Cardiac fibroblast (primary cell): ENCODE results near the gene DSCAML1.

Experiments used
- DNase-seq, 2 donors: peaks; one replicate each; pipeline versions ENCODE4 v3.0.0 to v3.0.0-alpha.2; 2010; ENCODE audit warnings: low read depth in 2 of 2
- H3K4me3 ChIP-seq, 2 donors: replicated peaks in 1 of 2; 1 replicate in 1 of 2; 2 replicates in 1 of 2; pipeline ENCODE4 v1.5.1; 2011; ENCODE audit warnings: low read depth in 2 of 2, low read length in 2 of 2, mild to moderate bottlenecking in 2 of 2, moderate library complexity in 1 of 2
- TF ChIP-seq, protein P1 (sequence below): IDR thresholded peaks from one replicate; pipeline ENCODE4 v1.5.1; 2011; ENCODE audit warnings: low read depth, mild to moderate bottlenecking, low read length, inconsistent platforms

DSCAML1 gene

DNA sequence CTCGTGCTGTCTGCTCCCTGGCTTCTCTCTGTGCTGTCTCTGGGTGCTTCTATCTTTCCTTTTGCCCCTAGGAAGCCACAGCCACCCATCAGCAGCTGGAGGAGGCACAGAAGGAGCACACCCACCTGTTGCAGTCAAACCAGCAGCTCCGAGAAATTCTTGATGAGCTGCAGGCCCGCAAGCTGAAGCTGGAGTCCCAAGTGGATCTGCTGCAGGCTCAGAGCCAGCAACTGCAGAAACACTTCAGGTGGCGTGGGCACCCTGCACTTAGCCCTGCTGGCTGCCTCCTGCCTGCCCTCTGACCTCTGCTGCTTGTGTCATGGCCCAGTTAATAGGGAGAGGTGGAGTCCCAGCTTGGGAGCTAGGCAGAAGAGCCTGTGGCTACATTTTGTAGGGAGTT is 401.5 kb downstream of the DSCAML1 start:
- H3K4me3 ChIP-seq = no peak overlapping the region
- TF ChIP-seq, protein P1, sequence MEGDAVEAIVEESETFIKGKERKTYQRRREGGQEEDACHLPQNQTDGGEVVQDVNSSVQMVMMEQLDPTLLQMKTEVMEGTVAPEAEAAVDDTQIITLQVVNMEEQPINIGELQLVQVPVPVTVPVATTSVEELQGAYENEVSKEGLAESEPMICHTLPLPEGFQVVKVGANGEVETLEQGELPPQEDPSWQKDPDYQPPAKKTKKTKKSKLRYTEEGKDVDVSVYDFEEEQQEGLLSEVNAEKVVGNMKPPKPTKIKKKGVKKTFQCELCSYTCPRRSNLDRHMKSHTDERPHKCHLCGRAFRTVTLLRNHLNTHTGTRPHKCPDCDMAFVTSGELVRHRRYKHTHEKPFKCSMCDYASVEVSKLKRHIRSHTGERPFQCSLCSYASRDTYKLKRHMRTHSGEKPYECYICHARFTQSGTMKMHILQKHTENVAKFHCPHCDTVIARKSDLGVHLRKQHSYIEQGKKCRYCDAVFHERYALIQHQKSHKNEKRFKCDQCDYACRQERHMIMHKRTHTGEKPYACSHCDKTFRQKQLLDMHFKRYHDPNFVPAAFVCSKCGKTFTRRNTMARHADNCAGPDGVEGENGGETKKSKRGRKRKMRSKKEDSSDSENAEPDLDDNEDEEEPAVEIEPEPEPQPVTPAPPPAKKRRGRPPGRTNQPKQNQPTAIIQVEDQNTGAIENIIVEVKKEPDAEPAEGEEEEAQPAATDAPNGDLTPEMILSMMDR = no peak
- DNase-seq = no peak

DNA sequence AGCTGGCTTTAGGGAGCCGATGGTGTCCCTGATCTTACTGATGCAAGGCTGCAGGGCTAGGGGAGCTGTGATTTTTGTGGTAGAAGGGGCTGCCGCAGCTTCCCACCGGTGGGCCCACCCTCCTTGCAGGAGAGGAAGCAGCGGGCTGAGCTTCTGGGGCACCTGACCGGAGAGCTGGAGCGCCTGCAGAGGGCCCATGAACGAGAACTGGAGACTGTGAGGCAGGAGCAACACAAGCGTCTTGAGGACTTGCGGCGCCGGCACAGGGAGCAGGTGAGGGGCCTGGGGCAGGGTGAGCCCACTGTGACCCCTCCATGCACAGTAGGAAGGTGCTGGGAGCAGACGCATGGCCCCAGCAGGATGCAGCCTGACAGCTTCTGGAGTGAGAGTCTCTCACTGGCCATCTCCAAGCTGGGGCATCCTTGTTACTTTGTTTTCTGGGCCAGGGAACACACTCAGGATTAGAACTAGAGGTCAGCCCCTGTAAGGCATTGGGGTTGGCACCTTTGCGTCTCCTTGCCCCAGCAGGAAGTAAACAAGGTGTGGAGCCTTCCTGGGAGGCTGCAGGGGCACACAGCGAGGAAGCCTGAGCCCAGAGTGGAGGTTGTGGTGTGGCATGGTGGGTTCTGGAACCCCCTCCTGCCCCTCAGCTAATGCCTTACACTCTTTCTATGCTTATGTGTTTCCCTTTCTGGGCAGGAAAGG is 402.6 kb downstream of the DSCAML1 start:
- DNase-seq = no peak
- no peak overlapping the region for H3K4me3 ChIP-seq
- TF ChIP-seq, protein P1 = no peak

DNA sequence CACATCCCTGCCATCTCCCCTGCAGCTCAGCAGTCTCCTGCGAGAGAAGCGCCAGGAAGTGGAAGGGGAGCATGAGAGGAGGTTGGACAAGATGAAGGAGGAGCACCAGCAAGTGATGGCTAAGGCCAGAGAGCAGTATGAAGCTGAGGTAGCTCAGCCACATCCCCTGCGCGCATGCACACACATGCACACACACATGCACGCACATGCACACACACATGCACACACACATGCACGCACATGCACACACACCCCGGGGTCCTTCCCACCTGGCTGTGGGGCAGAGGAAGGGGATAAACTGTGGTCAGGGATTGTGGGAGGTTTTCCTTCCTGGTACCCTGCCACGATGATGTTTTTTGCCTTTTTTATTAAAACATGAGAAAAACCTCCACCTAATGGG is 404.0 kb downstream of the DSCAML1 start:
- TF ChIP-seq, protein P1 = no peak

DNA sequence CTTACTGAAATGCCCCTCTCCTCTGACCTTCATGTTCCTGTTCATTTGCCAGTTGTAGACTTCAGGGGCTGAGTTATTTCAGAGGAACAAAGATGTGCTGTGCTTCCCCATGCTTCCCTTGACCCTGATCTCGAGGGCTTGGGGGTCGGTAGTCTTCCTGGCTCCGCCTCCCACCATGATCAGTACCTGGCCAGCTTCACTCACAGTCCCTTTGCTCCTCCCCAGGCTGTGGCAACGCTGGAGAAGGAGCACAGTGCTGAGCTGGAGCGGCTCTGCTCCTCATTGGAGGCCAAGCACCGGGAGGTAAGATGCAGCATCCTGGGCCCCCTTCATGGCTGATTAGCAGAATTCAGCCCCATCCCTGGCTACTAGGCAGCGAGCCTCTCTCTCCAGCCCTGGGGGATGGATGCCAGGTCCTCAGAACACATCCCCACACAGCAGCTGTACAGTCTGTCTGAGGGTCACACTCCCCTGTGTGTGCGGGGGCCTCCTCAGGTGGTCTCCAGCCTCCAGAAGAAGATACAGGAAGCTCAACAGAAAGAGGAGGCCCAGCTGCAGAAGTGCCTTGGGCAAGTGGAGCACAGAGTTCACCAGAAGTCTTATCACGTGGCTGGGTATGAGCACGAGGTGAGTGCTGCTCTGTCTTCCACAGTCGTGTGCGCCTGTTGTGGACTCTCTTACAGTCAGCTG is 404.9 kb downstream of the DSCAML1 start:
- TF ChIP-seq, protein P1 = no peak
- H3K4me3 ChIP-seq = no peak overlapping the region
- no peak for DNase-seq

More for the DNA sequence above, 404.0 kb downstream of the DSCAML1 start:
- H3K4me3 ChIP-seq = no peak overlapping the region
- no peak for DNase-seq

DNA sequence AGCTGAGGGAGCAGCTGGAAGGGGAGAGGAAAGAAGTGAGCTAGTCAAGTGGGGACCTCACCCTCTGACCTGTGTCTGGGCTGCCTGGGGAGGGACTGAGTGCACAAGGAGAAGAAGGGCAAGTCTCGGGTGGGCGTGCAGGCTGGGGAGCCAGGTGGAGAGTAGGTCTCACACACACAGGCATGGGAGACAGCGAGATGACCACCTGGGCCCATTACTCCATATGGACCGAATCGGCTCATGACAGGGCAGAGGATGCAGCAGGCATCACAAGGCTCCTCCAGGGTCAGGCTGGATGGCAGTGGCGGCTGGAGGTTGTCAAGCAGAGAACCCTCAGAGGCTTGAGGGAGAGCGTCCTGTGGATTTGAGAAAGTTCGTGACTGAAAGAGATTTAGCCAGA is 405.8 kb downstream of the DSCAML1 start:
- no peak overlapping the region for H3K4me3 ChIP-seq
- no peak for DNase-seq
- TF ChIP-seq, protein P1 = no peak

DNA sequence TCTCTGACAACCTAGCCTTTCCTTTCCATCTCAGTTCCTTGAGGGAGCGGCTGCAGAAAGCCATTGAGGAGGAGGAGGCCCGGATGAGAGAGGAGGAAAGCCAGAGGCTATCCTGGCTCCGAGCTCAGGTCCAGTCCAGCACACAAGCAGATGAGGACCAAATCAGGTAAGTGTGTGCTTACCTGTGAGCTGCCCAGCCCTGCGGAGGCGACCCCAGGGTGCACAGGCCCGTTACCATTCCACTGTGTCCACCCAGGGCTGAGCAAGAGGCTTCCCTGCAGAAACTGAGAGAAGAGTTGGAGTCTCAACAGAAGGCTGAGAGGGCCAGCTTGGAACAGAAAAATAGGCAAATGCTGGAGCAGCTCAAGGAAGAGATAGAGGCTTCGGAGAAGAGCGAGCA is 406.3 kb downstream of the DSCAML1 start:
- TF ChIP-seq, protein P1 = no peak

More for the DNA sequence above, 406.3 kb downstream of the DSCAML1 start:
- DNase-seq = no peak
- no peak overlapping the region for H3K4me3 ChIP-seq
